HepG2 (cell line): ENCODE results near the gene H6PD. TPM values are rescaled to one million over a fixed set of nuclear protein-coding genes. Genes with fewer than 3 reads are reported as not detected.

Experiments
- ATAC-seq: fragments of 200-7000 bp; cut with Tn5 transposase; 3 replicates; pipeline ENCODE4 v1.9.1; 2020; ENCODE audit warnings: mild to moderate bottlenecking, moderate library complexity
- BruUV-seq: library from RNA; stranded (reverse); fragments of 400-500 nt; replicated peaks from 2 replicates; lab custom pipeline; 2021; lab: Mats Ljungman, UMichigan
- CTCF ChIA-PET: fragments of 300-600 bp; formaldehyde crosslinking; extraction: SDS; loops from one replicate; lab custom pipeline; 2021; ENCODE audit warnings: low total read pairs, inconsistent platforms, low intra/inter-chr PET ratio; lab: Yijun Ruan, JAX
- POLR2A ChIA-PET: fragments of 350-600 bp; sonication (Branson Sonifier 250); formaldehyde crosslinking; loops from one replicate; lab custom pipeline; 2020; ENCODE audit warnings: antibody characterized with exemption, inconsistent platforms; lab: Yijun Ruan, JAX
- DNase-seq: peaks from one replicate; pipeline ENCODE4 v3.0.0-alpha.2; 2015; ENCODE audit warnings: low spot score
- FAIRE-seq: peaks from 3 replicates; lab custom pipeline; 2011; peaks lifted over from hg19 to GRCh38; lab: Jason Lieb, UNC
- H2AFZ ChIP-seq: one replicate; pipeline ENCODE4 v1.6.1; 2011; ENCODE audit warnings: low read length, inconsistent platforms
- H3K27ac ChIP-seq: fragments of 300-600 bp; 3 replicates; pipeline ENCODE4 v1.8.0; 2011; ENCODE audit warnings: mixed run types, mild to moderate bottlenecking, mixed read lengths, low read length, inconsistent platforms; ENCODE audit not compliant: insufficient read depth; ENCODE audit errors: extremely low read length
- H3K27me3 ChIP-seq, 2 experiments: fragments of 200-600 bp in 1 of 2; 2 replicates in 1 of 2; 3 replicates in 1 of 2; pipeline versions ENCODE4 v1.6.0 to v1.8.0; 2011; ENCODE audit warnings: low read length in 2 of 2, mild to moderate bottlenecking in 2 of 2, moderate library complexity in 2 of 2, inconsistent platforms in 1 of 2; ENCODE audit not compliant: insufficient read depth in 2 of 2, control insufficient read depth in 1 of 2
- H3K36me3 ChIP-seq, 2 experiments: fragments of 200-600 bp in 1 of 2; replicated peaks in 1 of 2; 2 replicates in 1 of 2; 3 replicates in 1 of 2; pipeline versions ENCODE4 v1.5.1 to v1.8.0; 2011; ENCODE audit warnings: low read length in 2 of 2, inconsistent platforms in 1 of 2; ENCODE audit not compliant: insufficient read depth in 2 of 2, control insufficient read depth in 1 of 2
- H3K4me1 ChIP-seq: 2 replicates; pipeline ENCODE4 v1.5.1; 2012; ENCODE audit warnings: low read length, inconsistent platforms; ENCODE audit not compliant: insufficient read depth
- H3K4me2 ChIP-seq: 2 replicates; pipeline ENCODE4 v1.6.0; 2011; ENCODE audit warnings: low read depth, low read length, inconsistent platforms
- H3K4me3 ChIP-seq, 3 experiments: fragments of 200-600 bp in 1 of 3; sonication (generic), shearing (Covaris generic) in 1 of 3; replicated peaks in 1 of 3; 2 replicates each; pipeline ENCODE4 v1.5.1; 2011 to 2016; ENCODE audit warnings: low read length in 3 of 3, inconsistent platforms in 2 of 3, low read depth in 2 of 3, mild to moderate bottlenecking in 2 of 3, control low read depth in 1 of 3, mixed read lengths in 1 of 3; ENCODE audit not compliant: insufficient read depth in 1 of 3
- H3K79me2 ChIP-seq: one replicate; pipeline ENCODE4 v1.6.1; 2011; ENCODE audit warnings: low read length, inconsistent platforms; ENCODE audit not compliant: insufficient read depth
- H3K9ac ChIP-seq: 2 replicates; pipeline ENCODE4 v1.6.0; 2011; ENCODE audit warnings: mild to moderate bottlenecking, low read depth, low read length, inconsistent platforms; ENCODE audit not compliant: insufficient read depth
- H3K9me3 ChIP-seq: 2 replicates; pipeline ENCODE4 v1.5.1; 2012; ENCODE audit warnings: mild to moderate bottlenecking, low read length
- H4K20me1 ChIP-seq: 2 replicates; pipeline ENCODE4 v1.6.0; 2011; ENCODE audit warnings: inconsistent platforms, mild to moderate bottlenecking, low read length, moderate library complexity; ENCODE audit not compliant: insufficient read depth
- ARNT ChIP-seq: fragments of 450-650 bp; IDR thresholded peaks from 2 replicates; pipeline ENCODE4 v1.6.1; 2017
- ASH2L ChIP-seq: fragments of 300-600, 200-600 bp; sonication (generic); IDR thresholded peaks from 2 replicates; pipeline ENCODE4 v1.7.0; 2017; ENCODE audit warnings: low read depth, mild to moderate bottlenecking, moderate library complexity, mixed read lengths, low read length; ENCODE audit not compliant: insufficient read length
- CBX1 ChIP-seq: IDR thresholded peaks from one replicate; pipeline ENCODE4 v1.6.1; 2016; ENCODE audit warnings: antibody characterized with exemption, low read depth
- CEBPB ChIP-seq: IDR thresholded peaks from 2 replicates; pipeline ENCODE4 v1.6.1; 2011; ENCODE audit warnings: low read depth, low read length, improper control_type of control experiment, borderline replicate concordance
- FOXO4 ChIP-seq: sonication (generic); formaldehyde crosslinking; conservative IDR thresholded peaks from 2 replicates; pipeline ENCODE4 v1.8.1; 2023; ENCODE audit warnings: missing genetic modification reagents
- GTF3A ChIP-seq: sonication (generic); formaldehyde crosslinking; conservative IDR thresholded peaks from 2 replicates; pipeline ENCODE4 v1.4.0; 2020; ENCODE audit warnings: mild to moderate bottlenecking, missing genetic modification reagents
- HMG20A ChIP-seq: IDR thresholded peaks from 2 replicates; pipeline ENCODE4 v1.6.1; 2016; ENCODE audit warnings: borderline replicate concordance
- MAFF ChIP-seq: IDR thresholded peaks from 2 replicates; pipeline ENCODE4 v1.6.1; 2011; ENCODE audit warnings: low read depth, low read length, improper control_type of control experiment
- MED1 ChIP-seq: sonication (generic); formaldehyde crosslinking; IDR thresholded peaks from 2 replicates; pipeline ENCODE4 v1.4.0; 2020; ENCODE audit warnings: missing genetic modification reagents
- MTERF4 ChIP-seq: sonication (generic); formaldehyde crosslinking; IDR thresholded peaks from 2 replicates; pipeline ENCODE4 v1.8.0; 2023; ENCODE audit warnings: mild to moderate bottlenecking, missing genetic modification reagents
- THAP11 ChIP-seq: IDR thresholded peaks from 2 replicates; pipeline ENCODE4 v1.6.1; 2016; ENCODE audit warnings: missing biosample characterization, missing genetic modification reagents
- ZBTB7A ChIP-seq: sonication (generic); formaldehyde crosslinking; IDR thresholded peaks from 2 replicates; pipeline ENCODE4 v1.8.0; 2022; ENCODE audit warnings: mild to moderate bottlenecking, missing genetic modification reagents
- ZMYM4 ChIP-seq: sonication (generic); formaldehyde crosslinking; IDR thresholded peaks from 2 replicates; pipeline ENCODE4 v1.8.1; 2023; ENCODE audit warnings: mild to moderate bottlenecking, missing genetic modification reagents
- ZNF121 ChIP-seq: sonication (generic); formaldehyde crosslinking; IDR thresholded peaks from 2 replicates; pipeline ENCODE4 v1.5.0; 2020; ENCODE audit warnings: mild to moderate bottlenecking, missing genetic modification reagents
- ZNF253 ChIP-seq: sonication (generic); formaldehyde crosslinking; IDR thresholded peaks from 2 replicates; pipeline ENCODE4 v1.8.0; 2022; ENCODE audit warnings: mild to moderate bottlenecking, missing genetic modification reagents, borderline replicate concordance
- ZNF512B ChIP-seq: sonication (generic); formaldehyde crosslinking; IDR thresholded peaks from 2 replicates; pipeline ENCODE4 v1.5.1; 2020; ENCODE audit warnings: missing genetic modification reagents, mild to moderate bottlenecking, borderline replicate concordance
- ZNF543 ChIP-seq: sonication (generic); formaldehyde crosslinking; IDR thresholded peaks from 2 replicates; pipeline ENCODE4 v1.4.0; 2020; ENCODE audit warnings: mild to moderate bottlenecking, missing genetic modification reagents
- WGBS: methylation state at CpG from one replicate; pipeline ENCODE4 v1.1.6; 2017; ENCODE audit warnings: low lambda C conversion rate; 5-methylcytosine and 5-hydroxymethylcytosine counted together
- in situ Hi-C: cut with HindIII; loops from 2 replicates; pipeline ENCODE4 v1.10.0; 2017; ENCODE audit warnings: low pct_unique_long_range_greater_than_20kb; ENCODE audit not compliant: extremely low pct_ligation_motif_present
- intact Hi-C: fragments of 100-400 bp; cut with micrococcal nuclease; formaldehyde crosslinking; loops from one replicate; pipeline ENCODE4 v1.10.0; 2022; ENCODE audit not compliant: unreplicated experiment
- polyA plus RNA-seq, 8 experiments: library from polyadenylated mRNA; depleted of rRNA in 3 of 8; stranded (reverse) in 7 of 8; unstranded in 1 of 8; fragments of >200 nt; fragmentation: Illumina TruSeq in 4 of 8; extraction: Trizol in 4 of 8; gene quantifications; 2 replicates each; pipeline versions ENCODE4 v1.2.1 to v1.2.3, GENCODE V29; 2011 to 2016; ENCODE audit warnings: low read depth in 4 of 8, missing spikeins in 1 of 8, mixed read lengths in 1 of 8; ENCODE audit not compliant: insufficient read depth in 1 of 8
- total RNA-seq, 5 experiments: library from RNA; depleted of rRNA; stranded (reverse); fragments of >200 nt; fragmentation: Illumina TruSeq; extraction: Trizol; gene quantifications; 2 replicates each; pipeline ENCODE4 v1.2.3, GENCODE V29; 2016; ENCODE audit warnings: low read depth in 1 of 5
- TF ChIP-seq, protein P1 (sequence below): sonication (generic); formaldehyde crosslinking; IDR thresholded peaks from 2 replicates; pipeline ENCODE4 v1.5.0; 2020; ENCODE audit warnings: missing genetic modification reagents, mild to moderate bottlenecking, borderline replicate concordance
- TF ChIP-seq, protein P2 (sequence below): fragments of 450-650 bp; IDR thresholded peaks from 2 replicates; pipeline ENCODE4 v1.6.1; 2017

H6PD gene
- total and polyA plus RNA-seq, 2 of the 13 experiments (the other 11 are each of a cell fraction or from before 2014, with no cell fraction given) = 9.3 to 14.1 TPM

DNA sequence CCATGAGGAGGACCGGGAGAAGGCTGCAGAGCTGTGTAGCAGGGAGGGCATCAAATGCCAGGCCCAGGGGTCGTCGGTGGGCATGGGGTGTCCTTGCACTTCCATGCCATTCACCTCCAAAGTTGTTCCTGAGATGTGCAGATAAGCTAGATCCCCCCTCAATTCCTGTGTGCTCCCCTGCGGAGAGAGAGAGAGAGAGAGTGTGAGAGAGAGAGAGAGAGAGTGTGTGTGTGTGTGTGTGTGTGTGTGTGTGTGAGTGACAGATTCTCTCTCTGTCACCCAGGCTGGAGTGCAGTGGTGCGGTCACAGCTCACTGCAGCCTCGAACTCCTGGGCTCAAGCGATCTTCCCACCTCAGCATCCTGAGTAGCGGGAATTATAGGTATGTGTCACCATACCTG lies 74.5 kb downstream of the H6PD start:
- ChIA-PET CTCF (no interaction called here), POLR2A (no interaction called here)
- DNase-seq (no peak), FAIRE-seq (no peak), ATAC-seq (no peak)
- BruUV-seq = no TSS peak
- Histone ChIP-seq H4K20me1 (no peaks in the 10 kb centered on the region), H3K79me2 (no peaks in the 10 kb centered on the region), H3K36me3 (no peaks in the 10 kb centered on the region), H3K4me3 (no peak overlapping the region), H2AFZ (no peak overlapping the region), H3K9ac (no peak overlapping the region), H3K9me3 (no peaks in the 10 kb centered on the region), H3K27ac (no peak overlapping the region), H3K27me3 (no peaks in the 10 kb centered on the region)
- WGBS = 89% methylated on average over 8 of the region's 8 CpGs
- TF ChIP-seq ZNF121 = no peak
- TF ChIP-seq ZMYM4 (CRISPR knock-in tag) = no peak
- no peak for TF ChIP-seq ARNT
- TF ChIP-seq FOXO4 = no peak
- TF ChIP-seq CEBPB = no peak
- TF ChIP-seq GTF3A = no peak
- no peak for TF ChIP-seq ZNF253 (CRISPR knock-in tag)
- TF ChIP-seq, protein P1, sequence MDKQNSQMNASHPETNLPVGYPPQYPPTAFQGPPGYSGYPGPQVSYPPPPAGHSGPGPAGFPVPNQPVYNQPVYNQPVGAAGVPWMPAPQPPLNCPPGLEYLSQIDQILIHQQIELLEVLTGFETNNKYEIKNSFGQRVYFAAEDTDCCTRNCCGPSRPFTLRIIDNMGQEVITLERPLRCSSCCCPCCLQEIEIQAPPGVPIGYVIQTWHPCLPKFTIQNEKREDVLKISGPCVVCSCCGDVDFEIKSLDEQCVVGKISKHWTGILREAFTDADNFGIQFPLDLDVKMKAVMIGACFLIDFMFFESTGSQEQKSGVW (CRISPR knock-in tag) = no peak
- no peak for TF ChIP-seq CBX1
- TF ChIP-seq THAP11 (CRISPR knock-in tag) = no peak
- no peak for TF ChIP-seq MAFF
- no peak for TF ChIP-seq ZNF512B
- no peak for TF ChIP-seq HMG20A (CRISPR knock-in tag)
- no peak for TF ChIP-seq ASH2L
- no peak for TF ChIP-seq ZNF543 (CRISPR knock-in tag)
- no peak for TF ChIP-seq ZBTB7A
- no peak for TF ChIP-seq MTERF4 (CRISPR knock-in tag)
- TF ChIP-seq, protein P2, sequence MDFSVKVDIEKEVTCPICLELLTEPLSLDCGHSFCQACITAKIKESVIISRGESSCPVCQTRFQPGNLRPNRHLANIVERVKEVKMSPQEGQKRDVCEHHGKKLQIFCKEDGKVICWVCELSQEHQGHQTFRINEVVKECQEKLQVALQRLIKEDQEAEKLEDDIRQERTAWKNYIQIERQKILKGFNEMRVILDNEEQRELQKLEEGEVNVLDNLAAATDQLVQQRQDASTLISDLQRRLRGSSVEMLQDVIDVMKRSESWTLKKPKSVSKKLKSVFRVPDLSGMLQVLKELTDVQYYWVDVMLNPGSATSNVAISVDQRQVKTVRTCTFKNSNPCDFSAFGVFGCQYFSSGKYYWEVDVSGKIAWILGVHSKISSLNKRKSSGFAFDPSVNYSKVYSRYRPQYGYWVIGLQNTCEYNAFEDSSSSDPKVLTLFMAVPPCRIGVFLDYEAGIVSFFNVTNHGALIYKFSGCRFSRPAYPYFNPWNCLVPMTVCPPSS = no peak
- no peak for TF ChIP-seq MED1
- TF ChIP-seq, all 625 proteins: peak for 0
- Histone ChIP-seq H3K4me1 (no peaks in the 10 kb centered on the region), H3K4me2 (no peak overlapping the region)
- intact Hi-C loops = no loop called here
- in situ Hi-C loops = no loop called here
